Esophagus muscularis mucosa (tissue), 3 donors: ENCODE measurements around the gene TMCO4.

ENCODE experiments used
- POLR2AphosphoS5 ChIP-seq, 2 donors: sonication (generic); formaldehyde crosslinking; IDR thresholded peaks; one replicate each; pipeline ENCODE4 v1.6.1; 2017; ENCODE audit warnings: antibody characterized with exemption in 2 of 2
- TF ChIP-seq, protein P1 (sequence below), 3 experiments: fragments of 200-600 bp in 2 of 3; fragments of 450-650 bp in 1 of 3; sonication (generic) in 2 of 3; IDR thresholded peaks; one replicate each; pipeline ENCODE4 v1.5.1; 2017 to 2019; ENCODE audit warnings: antibody characterized with exemption in 3 of 3, mild to moderate bottlenecking in 2 of 3, moderate library complexity in 1 of 3

DNA sequence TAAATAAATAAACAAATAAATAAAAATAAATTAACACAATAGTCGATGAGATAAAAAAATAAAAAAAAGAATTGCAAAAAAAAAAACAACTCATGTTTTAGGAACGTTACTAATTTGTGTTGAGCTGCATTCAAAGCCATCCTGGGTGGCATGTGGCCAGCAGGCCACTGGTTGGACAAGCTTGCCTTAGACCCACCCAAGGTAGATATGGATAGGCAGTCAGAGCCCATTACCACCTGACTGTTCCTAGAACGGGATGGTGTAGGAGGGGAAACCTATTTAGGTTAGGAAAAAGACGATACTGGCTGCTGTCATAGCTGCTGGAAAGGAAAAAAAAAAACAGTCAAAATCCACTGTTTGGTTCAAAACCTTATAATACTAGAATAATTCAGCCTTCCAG is 94.3 kb downstream of the TMCO4 start:
- TF ChIP-seq, protein P1, sequence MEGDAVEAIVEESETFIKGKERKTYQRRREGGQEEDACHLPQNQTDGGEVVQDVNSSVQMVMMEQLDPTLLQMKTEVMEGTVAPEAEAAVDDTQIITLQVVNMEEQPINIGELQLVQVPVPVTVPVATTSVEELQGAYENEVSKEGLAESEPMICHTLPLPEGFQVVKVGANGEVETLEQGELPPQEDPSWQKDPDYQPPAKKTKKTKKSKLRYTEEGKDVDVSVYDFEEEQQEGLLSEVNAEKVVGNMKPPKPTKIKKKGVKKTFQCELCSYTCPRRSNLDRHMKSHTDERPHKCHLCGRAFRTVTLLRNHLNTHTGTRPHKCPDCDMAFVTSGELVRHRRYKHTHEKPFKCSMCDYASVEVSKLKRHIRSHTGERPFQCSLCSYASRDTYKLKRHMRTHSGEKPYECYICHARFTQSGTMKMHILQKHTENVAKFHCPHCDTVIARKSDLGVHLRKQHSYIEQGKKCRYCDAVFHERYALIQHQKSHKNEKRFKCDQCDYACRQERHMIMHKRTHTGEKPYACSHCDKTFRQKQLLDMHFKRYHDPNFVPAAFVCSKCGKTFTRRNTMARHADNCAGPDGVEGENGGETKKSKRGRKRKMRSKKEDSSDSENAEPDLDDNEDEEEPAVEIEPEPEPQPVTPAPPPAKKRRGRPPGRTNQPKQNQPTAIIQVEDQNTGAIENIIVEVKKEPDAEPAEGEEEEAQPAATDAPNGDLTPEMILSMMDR (IDR thresholded peaks at IDR 0.05) = no peak
- TF ChIP-seq POLR2AphosphoS5 (IDR thresholded peaks at IDR 0.05) = no peak
